HG02759 (cell line): ENCODE measurements around the gene HIGD1A.

Source experiments
- ATAC-seq: cut with Tn5 transposase; IDR thresholded peaks from one replicate; pipeline ENCODE4 v1.9.1; 2021; ENCODE audit warnings: mild to moderate bottlenecking, moderate library complexity; ENCODE audit not compliant: unreplicated experiment

The HIGD1A gene

DNA sequence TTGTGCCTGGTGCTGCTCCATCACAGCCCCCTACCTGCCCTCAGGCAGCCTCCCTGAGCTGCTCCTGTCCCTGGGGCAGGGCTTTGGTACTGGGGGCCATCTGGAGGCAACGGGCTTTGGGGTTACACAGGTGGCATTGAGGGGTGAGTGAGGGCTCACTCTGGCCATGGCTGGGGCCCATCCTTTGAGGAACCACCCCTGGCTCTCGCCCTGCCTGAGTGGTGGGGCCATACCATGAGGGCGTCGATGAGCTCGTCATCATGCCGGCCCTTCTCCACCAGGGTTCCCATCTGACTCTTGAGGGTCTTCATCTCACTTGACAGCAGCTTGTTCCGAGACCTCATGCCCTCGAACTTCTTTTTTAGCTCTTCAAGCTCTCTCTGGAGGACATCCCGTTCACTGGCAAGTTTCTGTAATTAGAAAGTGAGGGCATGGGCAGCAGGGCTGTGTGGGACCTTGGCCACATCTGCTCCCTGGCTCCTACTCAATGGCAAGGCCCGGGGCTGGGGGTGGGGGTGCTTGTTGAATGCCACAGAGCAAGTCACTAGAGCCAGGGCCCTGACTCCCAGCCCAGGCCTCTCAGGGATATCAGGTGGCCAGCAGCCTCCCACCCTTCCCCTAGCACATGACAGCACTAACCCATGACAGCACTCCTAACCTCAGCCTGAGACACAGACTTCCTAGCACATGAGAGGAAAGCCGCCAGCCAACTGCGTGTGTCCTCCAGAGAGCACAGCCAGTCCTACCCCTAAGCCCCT is 64.7 kb downstream of the HIGD1A start:
- no peak for ATAC-seq

GRCh38 chr3:42736531-42736930 is 67.8 kb downstream of the HIGD1A start:
- ATAC-seq: no peak

DNA sequence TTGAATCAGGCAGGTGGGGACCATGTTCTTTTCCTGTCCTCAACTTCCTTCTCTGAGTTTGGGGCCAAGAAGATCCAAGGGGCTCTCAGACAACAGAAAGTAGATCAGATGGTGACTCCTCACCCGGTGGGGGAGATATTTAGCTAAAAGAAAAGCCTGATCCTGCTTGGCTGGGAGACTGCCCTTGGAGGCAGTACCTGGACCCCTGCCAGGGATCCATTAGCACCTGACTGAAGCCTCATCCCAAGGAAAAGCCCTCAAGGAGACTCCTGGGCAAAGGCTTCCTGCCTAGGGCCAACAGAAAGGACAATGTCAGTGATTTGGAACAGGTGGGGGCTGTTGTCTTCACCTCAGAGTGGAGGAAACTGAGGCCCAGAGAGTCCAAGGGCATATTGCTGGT is 68.2 kb downstream of the HIGD1A start:
- ATAC-seq: no peak

DNA sequence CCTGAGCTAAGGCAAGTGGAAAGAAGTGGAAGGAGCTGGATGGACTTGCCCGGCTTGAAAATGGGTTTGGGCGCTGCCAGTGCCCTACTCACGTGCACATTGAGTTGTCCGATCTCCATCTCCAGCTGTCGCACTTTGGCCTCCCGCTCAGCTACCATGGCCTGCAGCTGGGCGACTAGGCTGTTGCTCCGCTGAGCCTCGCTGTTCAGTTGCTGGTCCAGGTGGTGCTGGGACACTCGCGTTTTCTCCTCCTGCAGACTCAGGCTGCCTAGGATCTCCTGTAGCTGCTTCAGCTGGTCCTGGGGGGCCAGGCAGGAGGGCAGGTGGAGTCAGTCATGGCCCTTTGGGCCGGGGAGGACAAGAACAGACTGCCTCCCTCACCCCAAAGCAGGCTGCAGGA is 68.7 kb downstream of the HIGD1A start:
- ATAC-seq: no peak

DNA sequence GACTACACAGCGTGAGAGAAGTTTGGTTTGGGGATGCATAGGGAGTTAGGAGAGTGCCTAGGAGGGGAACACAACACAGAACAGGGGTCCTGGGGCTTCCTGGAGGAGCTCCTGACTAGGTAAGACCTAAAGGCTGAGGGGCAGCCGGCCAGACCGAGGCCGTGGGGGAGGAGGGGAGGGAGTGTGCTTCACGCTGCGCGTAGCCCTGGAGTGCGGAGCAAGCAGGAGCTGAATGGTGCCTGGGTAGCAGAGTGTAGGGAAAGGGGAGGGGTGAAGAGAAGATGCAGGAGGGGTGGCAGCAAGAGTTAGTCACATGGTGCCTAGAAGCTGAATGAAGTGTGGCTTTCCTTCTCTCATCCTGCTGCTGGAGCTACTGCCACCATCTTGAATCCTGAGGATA is 69.3 kb downstream of the HIGD1A start:
- ATAC-seq: no peak

DNA sequence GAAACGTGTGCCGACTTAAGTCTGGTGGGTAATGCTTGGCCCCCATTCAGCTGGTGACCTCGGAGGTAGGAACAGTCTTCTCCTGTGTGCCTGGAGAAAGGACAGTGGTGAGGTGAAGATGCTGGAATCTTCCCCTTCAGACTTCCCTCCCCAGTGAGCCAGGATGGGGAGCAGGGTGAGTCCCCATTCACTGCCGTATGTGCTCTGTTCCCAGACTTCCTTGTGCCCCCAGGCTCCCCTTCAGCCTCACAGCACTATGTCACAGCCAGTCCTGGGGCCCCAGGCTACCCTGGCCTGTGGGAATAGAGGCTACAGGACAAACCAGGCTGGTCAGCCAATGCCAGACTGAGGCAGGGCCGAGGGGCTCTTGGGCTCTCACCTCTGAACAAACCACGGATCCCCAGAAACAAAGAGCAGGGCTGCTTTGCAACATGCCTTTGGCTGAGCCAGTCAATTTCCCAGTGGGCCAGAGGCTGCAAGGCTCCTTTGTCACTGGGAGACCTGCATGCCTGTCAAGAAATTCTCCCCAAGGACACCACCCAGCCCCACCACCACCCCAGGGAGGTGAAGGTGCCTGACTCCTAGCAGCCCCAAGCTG is 69.9 kb downstream of the HIGD1A start:
- no peak for ATAC-seq

DNA sequence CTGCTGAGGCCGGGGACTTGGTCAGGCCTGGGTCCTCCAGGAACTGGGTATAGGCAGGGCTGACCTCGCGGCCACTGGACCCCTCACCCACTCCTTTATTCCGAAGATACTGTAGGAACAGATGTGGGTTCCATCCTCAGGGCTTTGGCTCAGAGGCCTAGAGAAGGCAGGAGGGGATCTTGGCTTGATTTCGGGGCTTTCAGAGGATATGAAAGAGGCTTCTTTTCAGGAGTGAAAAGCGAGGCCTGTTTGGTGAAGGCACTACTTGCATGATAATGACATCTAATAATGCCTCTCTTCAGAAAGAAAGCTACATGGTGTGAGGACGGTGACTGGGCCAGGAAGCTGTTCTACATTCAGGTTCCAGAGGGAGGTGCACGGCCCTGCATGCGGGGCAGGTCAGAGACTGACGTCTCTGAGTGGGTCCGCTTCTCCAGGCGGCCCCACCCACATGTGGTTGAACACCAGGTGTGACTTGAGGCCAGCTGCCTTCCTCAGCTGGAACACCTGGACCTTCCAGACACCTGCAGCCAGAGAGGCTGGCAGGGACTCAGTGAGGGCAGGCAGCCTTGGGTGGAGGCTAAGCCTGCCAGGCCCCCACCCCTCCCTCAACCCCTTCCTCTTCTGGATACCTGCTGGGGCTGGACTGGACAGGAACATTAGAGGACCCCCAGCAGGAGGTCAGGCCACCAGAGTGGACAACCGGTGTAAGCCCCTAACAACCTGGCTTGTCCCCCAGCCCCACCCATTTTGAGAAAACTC is 70.6 kb downstream of the HIGD1A start:
- no peak for ATAC-seq
